ENCODE measurements around the gene KRT4.

The KRT4 gene

DNA sequence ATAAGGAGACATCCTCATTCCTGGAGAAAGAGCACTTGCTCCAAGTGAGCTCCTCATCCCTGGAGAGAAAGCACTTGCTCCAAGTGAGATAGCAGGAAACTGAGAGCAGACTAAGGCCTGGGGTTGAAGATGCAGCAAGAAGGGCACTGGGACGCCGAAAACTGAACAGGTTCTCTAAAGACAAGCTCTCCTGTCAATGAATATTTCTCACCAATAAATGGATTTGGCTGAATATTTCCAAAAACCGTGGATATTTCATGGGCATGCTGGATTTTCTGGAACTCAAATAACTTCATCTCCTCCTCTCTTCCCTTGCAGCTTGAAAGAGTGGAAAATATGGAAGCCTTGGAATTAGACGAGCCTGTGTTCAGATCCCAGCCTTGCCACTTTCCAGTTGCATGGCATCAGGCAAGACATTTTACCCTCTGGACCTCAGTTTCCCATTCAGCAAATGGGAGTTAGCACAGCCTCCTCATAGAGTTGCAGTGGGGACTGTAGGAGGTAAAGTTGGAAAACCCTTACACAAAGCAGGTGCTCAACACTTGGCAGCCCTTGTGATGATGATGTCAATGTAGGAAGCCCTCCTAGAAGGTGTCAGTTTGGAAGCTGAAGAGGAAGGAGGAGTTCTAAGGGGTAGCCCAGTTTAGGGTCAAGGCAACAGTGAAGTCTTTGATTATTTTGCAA is 32.4 kb downstream of the KRT4 start:
- Histone ChIP-seq H3K27ac (ENCODE audit: low read length) (no peak overlapping the region), H3K9ac (ENCODE audit: low read length) (no peak overlapping the region), H3K27me3 (ENCODE audit: control insufficient read depth, insufficient read depth, low read length) (no peaks in the 10 kb centered on the region), H3K4me3 (ENCODE audit: low read length) (no peak overlapping the region), H3K36me3 (ENCODE audit: control insufficient read depth, low read depth, low read length) (no peaks in the 10 kb centered on the region), H3K4me1 (ENCODE audit: control insufficient read depth, low read depth, low read length) (no peaks in the 10 kb centered on the region), H3K9me3 (ENCODE audit: control insufficient read depth, low read depth, low read length) (no peaks in the 10 kb centered on the region)

DNA sequence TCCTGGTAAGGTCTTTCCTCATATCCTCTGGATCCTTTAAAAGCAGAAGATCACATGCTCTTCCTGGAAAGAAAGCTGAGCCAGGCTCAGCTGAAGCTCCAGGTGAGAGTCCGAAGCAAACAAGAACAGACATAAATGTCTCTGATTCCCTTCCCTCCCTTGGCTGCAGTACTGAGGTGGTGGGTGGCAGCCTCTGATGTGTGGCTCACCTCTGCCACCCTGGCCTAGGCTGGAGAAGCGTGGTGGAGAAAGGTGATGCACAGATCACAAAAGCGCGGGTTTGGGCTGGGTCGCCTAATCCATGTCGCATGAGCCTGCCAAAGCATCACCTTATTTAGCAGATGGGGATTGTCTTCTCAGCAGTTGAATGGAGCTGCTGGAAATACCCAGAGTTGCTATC is 34.0 kb downstream of the KRT4 start:
- Histone ChIP-seq H3K36me3 (ENCODE audit: control insufficient read depth, low read depth, low read length) (no peaks in the 10 kb centered on the region), H3K4me1 (ENCODE audit: control insufficient read depth, low read depth, low read length) (no peaks in the 10 kb centered on the region), H3K27me3 (ENCODE audit: control insufficient read depth, insufficient read depth, low read length) (no peaks in the 10 kb centered on the region), H3K27ac (ENCODE audit: low read length) (no peak overlapping the region), H3K9me3 (ENCODE audit: control insufficient read depth, low read depth, low read length) (no peaks in the 10 kb centered on the region), H3K4me3 (ENCODE audit: low read length) (no peak overlapping the region), H3K9ac (ENCODE audit: low read length) (no peak overlapping the region)

DNA sequence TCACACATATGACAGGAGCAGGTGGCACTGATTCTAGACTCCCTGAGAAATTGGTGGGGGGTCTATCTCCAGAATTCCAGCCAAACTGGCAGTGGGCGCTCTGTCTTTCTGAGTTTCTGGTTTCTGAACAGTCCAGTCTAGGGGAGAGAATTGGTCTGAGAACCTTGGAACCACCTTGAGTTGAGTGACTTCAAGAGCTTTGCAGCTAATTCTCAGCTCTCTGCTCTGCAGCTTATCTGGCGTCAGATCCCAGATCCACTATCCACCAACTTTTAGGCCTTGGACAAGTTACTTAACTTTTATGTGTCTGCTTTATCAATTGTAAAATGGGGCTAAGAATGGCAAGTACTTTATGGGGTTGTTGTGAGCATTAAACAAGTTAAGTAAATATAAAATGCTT is 35.1 kb downstream of the KRT4 start:
- Histone ChIP-seq H3K36me3 (ENCODE audit: control insufficient read depth, low read depth, low read length) (no peaks in the 10 kb centered on the region), H3K9me3 (ENCODE audit: control insufficient read depth, low read depth, low read length) (no peaks in the 10 kb centered on the region), H3K4me3 (ENCODE audit: low read length) (no peak overlapping the region), H3K27ac (ENCODE audit: low read length) (no peak overlapping the region), H3K9ac (ENCODE audit: low read length) (no peak overlapping the region), H3K27me3 (ENCODE audit: control insufficient read depth, insufficient read depth, low read length) (no peaks in the 10 kb centered on the region), H3K4me1 (ENCODE audit: control insufficient read depth, low read depth, low read length) (no peaks in the 10 kb centered on the region)

DNA sequence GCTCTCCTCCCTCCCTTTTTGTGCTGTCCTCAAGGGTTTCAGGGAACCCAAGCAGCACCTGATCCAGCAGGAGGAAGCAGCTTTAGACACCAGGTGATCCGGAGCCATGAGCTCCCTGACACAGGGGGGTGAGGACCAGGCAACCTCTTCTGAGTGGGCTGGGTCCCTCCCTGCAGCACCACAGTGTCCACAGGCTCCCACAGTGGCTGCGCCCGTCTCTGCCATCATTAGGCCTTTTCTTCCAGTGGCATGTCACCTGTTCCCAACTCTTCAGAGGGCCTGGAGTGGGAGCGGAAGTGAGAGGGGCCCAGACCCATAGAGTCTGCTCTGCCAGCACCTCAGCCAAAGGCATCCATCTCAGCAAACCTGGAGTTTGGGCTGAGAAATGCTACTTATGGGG is 36.4 kb downstream of the KRT4 start:
- Histone ChIP-seq H3K36me3 (ENCODE audit: control insufficient read depth, low read depth, low read length) (no peaks in the 10 kb centered on the region), H3K9me3 (ENCODE audit: control insufficient read depth, low read depth, low read length) (no peaks in the 10 kb centered on the region), H3K4me3 (ENCODE audit: low read length) (no peak overlapping the region), H3K27ac (ENCODE audit: low read length) (no peak overlapping the region), H3K9ac (ENCODE audit: low read length) (no peak overlapping the region), H3K27me3 (ENCODE audit: control insufficient read depth, insufficient read depth, low read length) (no peaks in the 10 kb centered on the region), H3K4me1 (ENCODE audit: control insufficient read depth, low read depth, low read length) (no peaks in the 10 kb centered on the region)

DNA sequence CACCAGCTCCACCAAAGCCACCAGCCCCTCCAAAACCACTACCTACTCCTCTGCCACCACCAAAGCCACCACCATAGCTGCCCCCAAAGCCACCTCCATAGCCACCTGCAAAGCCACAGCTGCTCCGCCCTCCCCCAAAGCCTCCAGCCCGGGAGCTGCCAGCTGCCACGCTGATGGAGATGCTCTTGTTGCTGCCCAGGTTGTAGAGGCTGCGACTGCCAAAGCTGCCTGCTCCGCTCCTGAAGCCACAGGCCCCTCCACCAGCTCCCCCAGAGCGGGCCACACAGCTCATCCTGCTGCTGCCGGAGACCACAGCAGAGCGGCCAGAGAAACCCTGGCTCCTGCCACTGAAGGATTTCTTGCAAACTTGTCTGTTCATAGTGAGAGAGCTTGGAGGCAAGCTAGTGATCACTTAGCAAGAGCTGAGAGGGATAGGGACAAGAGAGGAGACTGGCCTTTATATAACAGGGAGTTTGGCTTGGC is 37.0 kb downstream of the KRT4 start, which contains the start of gene KRT76:
Gene KRT76 (minus strand): TSS at position 433 of the 483 bp plus-strand sequence. CDS start 54 bp downstream, at position 379.
- Histone ChIP-seq H3K4me1 (ENCODE audit: control insufficient read depth, low read depth, low read length) (no peaks in the 10 kb centered on the region), H3K36me3 (ENCODE audit: control insufficient read depth, low read depth, low read length) (no peaks in the 10 kb centered on the region), H3K27ac (ENCODE audit: low read length) (no peak within 1 kb of the TSS), H3K9ac (ENCODE audit: low read length) (no peak within 1 kb of the TSS), H3K4me3 (ENCODE audit: low read length) (no peak within 1 kb of the TSS), H3K27me3 (ENCODE audit: control insufficient read depth, insufficient read depth, low read length) (no peaks in the 10 kb centered on the region), H3K9me3 (ENCODE audit: control insufficient read depth, low read depth, low read length) (no peaks in the 10 kb centered on the region)

DNA sequence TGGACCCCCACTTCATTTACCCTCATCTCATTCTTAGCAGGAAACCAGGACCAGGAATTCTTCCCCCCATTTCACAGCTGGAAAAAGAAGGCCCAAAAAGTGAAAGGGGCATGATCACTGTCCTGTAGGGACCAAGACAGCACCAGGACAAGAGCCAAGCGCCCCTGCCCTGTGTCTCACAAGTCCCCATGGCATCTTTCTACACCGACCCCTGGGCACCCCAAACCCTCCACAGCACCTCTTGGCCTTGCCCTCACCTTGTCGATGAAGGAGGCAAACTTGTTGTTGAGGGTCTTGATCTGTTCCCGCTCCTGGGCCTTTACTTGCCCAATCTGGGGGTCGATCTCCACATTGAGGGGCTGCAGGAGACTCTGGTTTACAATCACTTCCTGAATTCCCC is 37.5 kb downstream of the KRT4 start:
- no peak overlapping the region for H3K9ac ChIP-seq (ENCODE audit: low read length)
- H3K4me1 ChIP-seq (ENCODE audit: control insufficient read depth, low read depth, low read length), result no peaks in the 10 kb centered on the region
- H3K4me3 ChIP-seq (ENCODE audit: low read length), result no peak overlapping the region
- no peaks in the 10 kb centered on the region for H3K9me3 ChIP-seq (ENCODE audit: control insufficient read depth, low read depth, low read length)
- H3K27me3 ChIP-seq (ENCODE audit: control insufficient read depth, insufficient read depth, low read length), result no peaks in the 10 kb centered on the region
- H3K36me3 ChIP-seq (ENCODE audit: control insufficient read depth, low read depth, low read length), result no peaks in the 10 kb centered on the region
- no peak overlapping the region for H3K27ac ChIP-seq (ENCODE audit: low read length)

DNA sequence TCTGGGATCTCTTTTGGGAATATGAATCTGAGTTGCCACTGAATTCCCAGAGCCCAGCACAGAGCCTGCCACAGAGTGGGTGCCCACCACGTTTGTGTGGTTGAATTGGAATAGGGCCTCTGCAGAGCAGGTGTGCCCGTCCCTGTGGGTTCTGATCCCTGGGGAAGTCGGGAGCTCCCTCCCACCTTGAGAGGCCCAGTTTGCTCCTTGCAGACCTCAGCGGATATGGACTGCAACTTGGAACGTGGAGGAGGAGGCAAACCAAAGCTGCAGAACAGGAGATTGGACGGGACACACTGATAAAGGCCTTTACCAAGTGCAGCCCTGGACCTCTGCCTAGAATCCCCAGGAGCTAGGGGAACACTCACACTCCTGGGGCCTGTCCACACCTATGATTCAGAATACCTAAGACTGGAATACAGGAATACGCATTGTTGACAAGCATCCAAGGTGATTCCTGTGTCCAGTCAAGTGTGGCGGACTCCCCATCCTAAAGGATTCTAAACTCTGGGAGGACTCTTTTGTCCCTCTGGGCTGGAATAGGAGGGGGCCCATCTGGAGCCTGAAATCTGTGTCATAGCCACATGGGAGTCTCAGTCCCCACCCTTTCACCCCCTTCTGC is 39.2 kb downstream of the KRT4 start:
- Histone ChIP-seq H3K4me3 (ENCODE audit: low read length) (no peak overlapping the region), H3K4me1 (ENCODE audit: control insufficient read depth, low read depth, low read length) (no peaks in the 10 kb centered on the region), H3K27ac (ENCODE audit: low read length) (no peak overlapping the region), H3K9me3 (ENCODE audit: control insufficient read depth, low read depth, low read length) (no peaks in the 10 kb centered on the region), H3K9ac (ENCODE audit: low read length) (no peak overlapping the region), H3K27me3 (ENCODE audit: control insufficient read depth, insufficient read depth, low read length) (no peaks in the 10 kb centered on the region), H3K36me3 (ENCODE audit: control insufficient read depth, low read depth, low read length) (no peaks in the 10 kb centered on the region)

DNA sequence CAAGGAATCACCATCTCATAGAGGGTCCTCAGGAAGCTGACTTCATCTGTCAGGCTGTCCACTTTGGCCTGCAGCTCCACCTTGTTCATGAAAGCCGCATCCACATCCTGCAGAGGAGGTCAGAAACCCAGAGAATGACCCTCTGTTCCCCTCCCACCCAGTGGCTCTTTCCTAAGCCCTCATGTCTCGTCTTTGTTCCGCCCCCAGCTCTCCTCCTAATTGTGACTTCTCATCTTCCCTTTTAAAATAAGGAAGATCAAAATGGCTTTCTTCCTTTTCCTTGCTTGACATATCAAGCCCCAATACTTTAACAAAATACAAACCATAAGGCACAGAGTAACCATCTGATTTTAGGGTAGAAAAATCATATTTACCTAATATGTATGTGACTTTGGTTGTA is 41.1 kb downstream of the KRT4 start:
- no peak overlapping the region for H3K27ac ChIP-seq (ENCODE audit: low read length)
- no peaks in the 10 kb centered on the region for H3K36me3 ChIP-seq (ENCODE audit: control insufficient read depth, low read depth, low read length)
- H3K9ac ChIP-seq (ENCODE audit: low read length), result no peak overlapping the region
- no peak overlapping the region for H3K4me3 ChIP-seq (ENCODE audit: low read length)
- H3K27me3 ChIP-seq (ENCODE audit: control insufficient read depth, insufficient read depth, low read length), result no peaks in the 10 kb centered on the region
- H3K9me3 ChIP-seq (ENCODE audit: control insufficient read depth, low read depth, low read length), result no peaks in the 10 kb centered on the region
- no peaks in the 10 kb centered on the region for H3K4me1 ChIP-seq (ENCODE audit: control insufficient read depth, low read depth, low read length)

DNA sequence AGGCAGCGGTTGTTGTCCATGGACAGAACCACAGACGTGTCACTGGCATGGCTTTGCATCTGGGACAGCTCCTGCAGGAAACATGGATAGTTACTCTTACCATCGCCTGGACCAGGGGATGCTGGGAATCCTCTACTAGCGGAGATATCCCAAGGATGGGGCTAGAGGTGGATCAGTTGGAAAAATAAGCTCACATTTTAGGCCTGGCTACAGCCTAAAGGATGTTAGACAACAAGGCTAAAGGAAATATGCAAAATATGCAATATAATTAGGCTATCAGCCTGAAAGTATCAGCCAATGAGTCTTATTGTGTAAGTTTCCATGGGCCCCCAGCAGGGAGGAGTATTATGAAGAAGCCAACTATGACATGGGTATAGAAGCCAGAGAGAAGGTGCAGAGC is 41.7 kb downstream of the KRT4 start:
- Histone ChIP-seq H3K4me3 (ENCODE audit: low read length) (no peak overlapping the region), H3K4me1 (ENCODE audit: control insufficient read depth, low read depth, low read length) (no peaks in the 10 kb centered on the region), H3K9ac (ENCODE audit: low read length) (no peak overlapping the region), H3K9me3 (ENCODE audit: control insufficient read depth, low read depth, low read length) (no peaks in the 10 kb centered on the region), H3K27ac (ENCODE audit: low read length) (no peak overlapping the region), H3K36me3 (ENCODE audit: control insufficient read depth, low read depth, low read length) (no peaks in the 10 kb centered on the region), H3K27me3 (ENCODE audit: control insufficient read depth, insufficient read depth, low read length) (no peaks in the 10 kb centered on the region)

DNA sequence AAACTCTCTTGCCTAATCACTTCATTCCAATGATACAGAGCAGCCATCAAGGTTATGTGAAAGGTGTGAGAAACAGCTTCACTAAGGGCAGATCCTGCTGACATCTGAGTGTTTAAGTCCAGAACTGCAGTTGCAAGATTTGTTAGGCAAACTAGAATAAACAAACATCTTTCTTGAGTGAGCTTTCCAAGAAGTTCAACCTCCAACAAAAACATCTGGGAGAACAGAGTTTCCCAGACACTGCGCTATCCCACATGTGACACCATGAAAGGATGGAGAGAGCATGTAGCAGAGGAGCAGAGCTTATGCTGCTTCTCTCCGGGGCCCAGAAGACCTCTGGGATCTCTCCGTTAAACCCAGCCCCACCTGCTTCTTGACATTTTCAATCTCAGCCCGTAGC is 42.4 kb downstream of the KRT4 start:
- Histone ChIP-seq H3K4me1 (ENCODE audit: control insufficient read depth, low read depth, low read length) (no peaks in the 10 kb centered on the region), H3K27me3 (ENCODE audit: control insufficient read depth, insufficient read depth, low read length) (no peaks in the 10 kb centered on the region)

DNA sequence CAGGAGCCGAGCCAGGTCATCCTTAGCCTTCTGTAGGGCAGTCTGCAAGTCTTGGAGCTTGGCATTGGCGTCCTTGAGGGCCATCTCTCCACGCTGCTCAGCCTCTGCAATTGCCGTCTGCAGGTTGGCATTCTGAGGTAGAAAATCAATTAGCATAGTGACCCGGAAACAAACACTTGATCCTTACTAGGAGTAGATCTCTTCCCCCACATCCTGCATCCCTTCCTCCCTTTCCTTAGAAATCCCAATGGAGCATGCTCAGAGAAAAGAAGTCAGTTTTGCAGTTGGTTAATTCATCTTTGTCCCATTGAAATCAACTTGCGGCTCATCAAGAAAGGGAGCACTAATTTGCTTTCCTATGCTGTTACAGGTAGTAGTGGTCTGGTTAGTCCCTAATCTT is 42.8 kb downstream of the KRT4 start:
- H3K27ac ChIP-seq (ENCODE audit: low read length), result no peak overlapping the region
- no peaks in the 10 kb centered on the region for H3K4me1 ChIP-seq (ENCODE audit: control insufficient read depth, low read depth, low read length)
- H3K9me3 ChIP-seq (ENCODE audit: control insufficient read depth, low read depth, low read length), result no peaks in the 10 kb centered on the region
- H3K4me3 ChIP-seq (ENCODE audit: low read length), result no peak overlapping the region
- no peaks in the 10 kb centered on the region for H3K27me3 ChIP-seq (ENCODE audit: control insufficient read depth, insufficient read depth, low read length)
- no peaks in the 10 kb centered on the region for H3K36me3 ChIP-seq (ENCODE audit: control insufficient read depth, low read depth, low read length)
- H3K9ac ChIP-seq (ENCODE audit: low read length), result no peak overlapping the region

More for the DNA sequence above, 42.4 kb downstream of the KRT4 start:
- H3K36me3 ChIP-seq (ENCODE audit: control insufficient read depth, low read depth, low read length), result no peaks in the 10 kb centered on the region
- H3K9me3 ChIP-seq (ENCODE audit: control insufficient read depth, low read depth, low read length), result no peaks in the 10 kb centered on the region
- H3K27ac ChIP-seq (ENCODE audit: low read length), result no peak overlapping the region
- no peak overlapping the region for H3K9ac ChIP-seq (ENCODE audit: low read length)
- H3K4me3 ChIP-seq (ENCODE audit: low read length), result no peak overlapping the region

DNA sequence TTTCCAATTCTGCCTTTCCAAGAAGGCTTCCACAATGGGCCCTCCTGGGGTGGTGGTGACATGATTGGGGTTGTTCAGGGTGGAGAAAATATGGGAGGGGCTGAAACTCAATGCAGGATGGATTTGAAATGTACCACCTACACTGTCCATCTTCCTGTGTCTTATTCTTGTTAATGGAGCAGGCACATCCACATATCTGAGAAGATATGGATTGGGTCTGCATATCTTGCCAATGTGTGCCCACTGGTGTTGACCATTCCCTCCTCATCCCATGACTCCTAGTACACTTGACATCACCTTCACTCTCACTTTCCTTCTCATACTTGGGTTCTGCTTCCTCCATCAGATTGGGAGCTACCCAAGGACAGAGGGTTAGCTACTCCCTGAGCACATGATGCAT is 44.0 kb downstream of the KRT4 start:
- Histone ChIP-seq H3K27me3 (ENCODE audit: control insufficient read depth, insufficient read depth, low read length) (no peaks in the 10 kb centered on the region), H3K36me3 (ENCODE audit: control insufficient read depth, low read depth, low read length) (no peaks in the 10 kb centered on the region), H3K27ac (ENCODE audit: low read length) (no peak overlapping the region), H3K4me1 (ENCODE audit: control insufficient read depth, low read depth, low read length) (no peaks in the 10 kb centered on the region), H3K9ac (ENCODE audit: low read length) (no peak overlapping the region), H3K9me3 (ENCODE audit: control insufficient read depth, low read depth, low read length) (no peaks in the 10 kb centered on the region), H3K4me3 (ENCODE audit: low read length) (no peak overlapping the region)

All from iPS-18a (cell line).